PFSK-1 (cell line): ENCODE data around the gene FAT1.

Experiments
- FOXP2 ChIP-seq: optimal IDR thresholded peaks from 2 replicates; pipeline ENCODE3; 2011; ENCODE audit warnings: borderline replicate concordance, control low read depth, inconsistent platforms; ENCODE audit not compliant: insufficient read depth; ENCODE audit errors: extremely low read length, extremely low read depth
- POLR2AphosphoS5 ChIP-seq: IDR thresholded peaks from 2 replicates; pipeline ENCODE4 v1.6.1; 2012; ENCODE audit warnings: low read depth, mild to moderate bottlenecking, control low read depth, low read length, moderate library complexity
- SIN3A ChIP-seq: IDR thresholded peaks from 2 replicates; pipeline ENCODE4 v1.6.1; 2012; ENCODE audit warnings: mild to moderate bottlenecking, low read length, moderate library complexity, borderline replicate concordance; ENCODE audit not compliant: insufficient read depth
- TAF1 ChIP-seq: IDR thresholded peaks from 2 replicates; pipeline ENCODE4 v1.6.1; 2012; ENCODE audit warnings: low read length, control low read depth, borderline replicate concordance; ENCODE audit not compliant: insufficient read depth
- TF ChIP-seq, protein P1 (sequence below), 2 experiments: IDR thresholded peaks; 2 replicates each; pipeline versions ENCODE4 v1.6.1 to v1.8.0; 2011 to 2012; ENCODE audit warnings: low read depth in 2 of 2, low read length in 2 of 2, control low read depth in 1 of 2, inconsistent platforms in 1 of 2, mild to moderate bottlenecking in 1 of 2, moderate library complexity in 1 of 2; ENCODE audit not compliant: insufficient read depth in 1 of 2

The FAT1 gene

GRCh38 chr4:186624951-186625350, 98.7 kb downstream of the FAT1 start:
- TF ChIP-seq, protein P1, sequence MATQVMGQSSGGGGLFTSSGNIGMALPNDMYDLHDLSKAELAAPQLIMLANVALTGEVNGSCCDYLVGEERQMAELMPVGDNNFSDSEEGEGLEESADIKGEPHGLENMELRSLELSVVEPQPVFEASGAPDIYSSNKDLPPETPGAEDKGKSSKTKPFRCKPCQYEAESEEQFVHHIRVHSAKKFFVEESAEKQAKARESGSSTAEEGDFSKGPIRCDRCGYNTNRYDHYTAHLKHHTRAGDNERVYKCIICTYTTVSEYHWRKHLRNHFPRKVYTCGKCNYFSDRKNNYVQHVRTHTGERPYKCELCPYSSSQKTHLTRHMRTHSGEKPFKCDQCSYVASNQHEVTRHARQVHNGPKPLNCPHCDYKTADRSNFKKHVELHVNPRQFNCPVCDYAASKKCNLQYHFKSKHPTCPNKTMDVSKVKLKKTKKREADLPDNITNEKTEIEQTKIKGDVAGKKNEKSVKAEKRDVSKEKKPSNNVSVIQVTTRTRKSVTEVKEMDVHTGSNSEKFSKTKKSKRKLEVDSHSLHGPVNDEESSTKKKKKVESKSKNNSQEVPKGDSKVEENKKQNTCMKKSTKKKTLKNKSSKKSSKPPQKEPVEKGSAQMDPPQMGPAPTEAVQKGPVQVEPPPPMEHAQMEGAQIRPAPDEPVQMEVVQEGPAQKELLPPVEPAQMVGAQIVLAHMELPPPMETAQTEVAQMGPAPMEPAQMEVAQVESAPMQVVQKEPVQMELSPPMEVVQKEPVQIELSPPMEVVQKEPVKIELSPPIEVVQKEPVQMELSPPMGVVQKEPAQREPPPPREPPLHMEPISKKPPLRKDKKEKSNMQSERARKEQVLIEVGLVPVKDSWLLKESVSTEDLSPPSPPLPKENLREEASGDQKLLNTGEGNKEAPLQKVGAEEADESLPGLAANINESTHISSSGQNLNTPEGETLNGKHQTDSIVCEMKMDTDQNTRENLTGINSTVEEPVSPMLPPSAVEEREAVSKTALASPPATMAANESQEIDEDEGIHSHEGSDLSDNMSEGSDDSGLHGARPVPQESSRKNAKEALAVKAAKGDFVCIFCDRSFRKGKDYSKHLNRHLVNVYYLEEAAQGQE (IDR thresholded peaks at IDR 0.05; ENCODE audit: insufficient read depth in 1 of 2, low read depth in 2 of 2, low read length in 2 of 2), result no peak
- no peak for TF ChIP-seq POLR2AphosphoS5
- TF ChIP-seq SIN3A, result no peak
- no peak for TF ChIP-seq FOXP2
- TF ChIP-seq TAF1, result no peak

GRCh38 chr4:186623546-186623945, 100.1 kb downstream of the FAT1 start:
- no peak for TF ChIP-seq SIN3A
- TF ChIP-seq, protein P1 (IDR thresholded peaks at IDR 0.05; ENCODE audit: insufficient read depth in 1 of 2, low read depth in 2 of 2, low read length in 2 of 2), result no peak
- TF ChIP-seq FOXP2, result no peak
- TF ChIP-seq POLR2AphosphoS5, result no peak
- no peak for TF ChIP-seq TAF1

DNA sequence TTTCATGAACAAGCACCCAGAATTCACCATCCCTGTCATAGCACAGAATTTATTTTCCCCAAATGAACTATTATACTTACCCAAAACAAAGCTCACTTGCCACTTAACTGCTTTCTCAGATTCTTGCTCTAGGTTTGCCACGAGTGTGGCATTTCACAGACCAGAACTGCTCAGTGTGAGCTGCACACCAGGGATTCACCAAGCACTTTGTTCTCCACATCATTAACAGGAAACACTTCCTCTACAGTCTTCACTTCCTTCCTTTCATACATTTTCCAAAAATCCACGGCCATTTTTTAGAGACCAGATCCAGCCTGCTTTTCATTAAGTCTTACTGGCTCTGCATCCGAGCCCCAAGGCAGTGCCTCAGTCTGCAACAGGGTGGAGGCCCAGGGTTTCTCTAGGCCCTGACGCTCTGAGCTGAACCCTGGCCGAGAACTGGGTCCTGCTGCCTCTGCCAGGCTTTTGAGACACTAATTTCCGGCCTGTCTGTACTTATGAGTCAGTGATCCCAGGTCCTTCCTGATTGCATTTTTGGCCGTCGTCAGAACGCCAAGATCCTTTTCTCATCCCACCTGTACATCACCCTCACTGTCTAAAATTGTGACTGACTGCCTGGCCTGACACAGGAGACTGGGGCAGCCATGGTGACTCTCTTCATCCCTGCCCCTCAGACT, 100.7 kb downstream of the FAT1 start:
- TF ChIP-seq TAF1 (no peak), FOXP2 (no peak), POLR2AphosphoS5 (no peak), SIN3A (no peak)
- TF ChIP-seq, protein P1 (IDR thresholded peaks at IDR 0.05; ENCODE audit: insufficient read depth in 1 of 2, low read depth in 2 of 2, low read length in 2 of 2), result no peak

DNA sequence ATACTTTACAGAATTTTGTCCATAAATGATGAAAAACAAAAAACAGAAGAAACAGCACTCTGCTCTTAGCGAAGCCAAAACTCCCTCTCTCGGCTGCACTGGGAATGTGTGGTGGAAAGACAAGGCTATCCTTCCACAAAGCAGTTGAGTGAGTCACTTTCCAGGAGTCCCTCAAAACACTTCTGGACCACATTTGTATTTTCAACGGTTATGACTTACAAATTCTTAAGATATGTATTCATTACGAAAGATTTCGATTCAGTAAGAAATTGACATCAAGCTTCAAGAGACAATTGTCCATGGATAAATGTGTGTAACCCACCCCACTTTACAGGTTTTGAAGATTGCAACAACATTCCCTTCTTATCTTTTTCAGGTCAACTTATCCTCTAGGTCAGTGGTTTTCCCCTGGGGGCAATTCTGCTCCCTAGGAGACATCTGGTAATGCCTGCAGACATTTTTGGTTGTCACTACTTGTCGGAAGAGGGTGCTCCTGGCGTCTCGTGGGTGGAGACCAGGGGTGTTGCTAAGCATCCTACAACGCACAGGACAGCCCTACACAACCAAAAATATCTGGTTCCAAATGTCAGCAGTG, 101.6 kb downstream of the FAT1 start:
- TF ChIP-seq, protein P1 (IDR thresholded peaks at IDR 0.05; ENCODE audit: insufficient read depth in 1 of 2, low read depth in 2 of 2, low read length in 2 of 2), result no peak
- no peak for TF ChIP-seq POLR2AphosphoS5
- TF ChIP-seq TAF1, result no peak
- TF ChIP-seq FOXP2, result no peak
- no peak for TF ChIP-seq SIN3A
